Heart left ventricle (tissue), 16 donors: ENCODE results near the gene LAD1. TPM values are rescaled to one million over a fixed set of nuclear protein-coding genes. Genes with fewer than 3 reads are reported as not detected.

Source experiments
- ATAC-seq, 4 donors: fragments of 200-7000 bp; cut with Tn5 transposase; one replicate each; pipeline ENCODE4 v1.9.1; 2020 to 2022; ENCODE audit warnings: moderate library complexity in 4 of 4, mild to moderate bottlenecking in 3 of 4, moderate number of reproducible peaks in 1 of 4
- DNase-seq, 5 donors: peaks; one replicate each; pipeline ENCODE4 v3.0.0-alpha.2; 2020
- H3K27ac ChIP-seq, 12 donors: fragments of 200-600 bp; sonication (generic) in 4 of 12; one replicate each; pipeline versions ENCODE4 v1.5.0 to v1.8.0; 2016 to 2022; ENCODE audit warnings: mild to moderate bottlenecking in 2 of 12
- H3K27me3 ChIP-seq, 9 donors: fragments of 200-600 bp; sonication (generic) in 2 of 9; one replicate each; pipeline versions ENCODE4 v1.5.1 to v1.8.0; 2016 to 2022; ENCODE audit warnings: mild to moderate bottlenecking in 3 of 9
- H3K36me3 ChIP-seq, 9 donors: fragments of 200-600 bp; sonication (generic) in 2 of 9; one replicate each; pipeline versions ENCODE4 v1.5.0 to v1.8.0; 2018 to 2022; ENCODE audit warnings: mild to moderate bottlenecking in 2 of 9
- H3K4me1 ChIP-seq, 12 donors: fragments of 200-600 bp; sonication (generic) in 4 of 12; one replicate each; pipeline versions ENCODE4 v1.5.0 to v1.8.0; 2016 to 2022; ENCODE audit warnings: mild to moderate bottlenecking in 3 of 12
- H3K4me3 ChIP-seq, 12 donors: fragments of 200-600 bp; sonication (generic) in 4 of 12; one replicate each; pipeline versions ENCODE4 v1.5.0 to v1.8.0; 2017 to 2022; ENCODE audit warnings: mild to moderate bottlenecking in 9 of 12, moderate library complexity in 4 of 12
- H3K9me3 ChIP-seq, 12 donors: fragments of 200-600 bp; sonication (generic) in 4 of 12; one replicate each; pipeline versions ENCODE4 v1.5.0 to v1.8.0; 2016 to 2022; ENCODE audit warnings: mild to moderate bottlenecking in 1 of 12
- CTCF ChIP-seq, 12 donors: fragments of 200-600 bp; sonication (generic) in 4 of 12; IDR thresholded peaks; one replicate each; pipeline versions ENCODE4 v1.5.0 to v1.8.0; 2018 to 2022; ENCODE audit warnings: antibody characterized with exemption in 12 of 12, mild to moderate bottlenecking in 5 of 12
- POLR2A ChIP-seq, 2 donors: fragments of 450-650 bp; IDR thresholded peaks; one replicate each; pipeline ENCODE4 v1.6.1; 2017; ENCODE audit warnings: antibody characterized with exemption in 2 of 2, mild to moderate bottlenecking in 2 of 2, moderate library complexity in 2 of 2
- WGBS, 4 donors: extraction: QIAGEN DNeasy Blood & Tissue Kit in 2 of 4; methylation state at CpG; one replicate each; pipeline versions ENCODE4 v1.1.5 to v1.1.7; 2013 to 2018; 5-methylcytosine and 5-hydroxymethylcytosine counted together
- intact Hi-C, 10 donors: fragments of 100-400 bp; cut with DNase I; formaldehyde crosslinking; loops; one replicate each; pipeline versions ENCODE4 v1.11.1 to v1.14.2; 2022
- polyA plus RNA-seq, 2 donors: library from polyadenylated mRNA; stranded (reverse); fragments of 200-250 nt; gene quantifications; one replicate each; pipeline ENCODE4 v1.2.3, GENCODE V29; 2013
- total RNA-seq, 9 donors: library from RNA; depleted of rRNA in 2 of 9; stranded (reverse); fragments of >200 nt in 2 of 9; fragmentation: NEBNext Ultra II Directional in 3 of 9; extraction: Animal tissue kit (Norgen Biotek cat#: 25700) in 3 of 9; gene quantifications; one replicate each; pipeline versions ENCODE4 v1.1.0 to v1.2.4, GENCODE V29; 2016 to 2023
- donor health status: ischemic (EF 13 %, LVEDD 7.1; RV severe dilation, severe dysfunction).
- donor health status: healthy with polysubstance abuse.
- donor health status: DM: no; HTN: yes; CAD: no.
- donor health status: DM: no; HTN: no; CAD: no.
- donor health status: ischemic (EF 25% LVEDD 6.9; RV normal size, moderate dysfunction).
- donor health status: ischemic (EF 25% LVEDD 5.7; RV mildly dilated, moderate dysfunction).
- donor health status: healthy.
- donor health status: DM: yes; HTN: yes; CAD: no.
- donor health status: ischemic (EF 35%, LVEDD 5.7; RV mildly dilated, moderate dysfunction).
- donor health status: nonischemic (EF 11% LVEDD 7.7; RV severe dilation, severe dysfunction).
- donor health status: DM: yes; HTN: yes; CAD: no.
- donor health status: PGD.
- donor health status: ischemic (EF 29% LVEDD 5.4; RV normal size, mild dysfunction).
- donor health status: nonischemic (EF 23%, LVEDD 6.1; RV moderate dilation, normal function).

The LAD1 gene
- total and polyA plus RNA-seq, 11 donors: 2.0 to 99.2 (median 6.9) TPM

DNA sequence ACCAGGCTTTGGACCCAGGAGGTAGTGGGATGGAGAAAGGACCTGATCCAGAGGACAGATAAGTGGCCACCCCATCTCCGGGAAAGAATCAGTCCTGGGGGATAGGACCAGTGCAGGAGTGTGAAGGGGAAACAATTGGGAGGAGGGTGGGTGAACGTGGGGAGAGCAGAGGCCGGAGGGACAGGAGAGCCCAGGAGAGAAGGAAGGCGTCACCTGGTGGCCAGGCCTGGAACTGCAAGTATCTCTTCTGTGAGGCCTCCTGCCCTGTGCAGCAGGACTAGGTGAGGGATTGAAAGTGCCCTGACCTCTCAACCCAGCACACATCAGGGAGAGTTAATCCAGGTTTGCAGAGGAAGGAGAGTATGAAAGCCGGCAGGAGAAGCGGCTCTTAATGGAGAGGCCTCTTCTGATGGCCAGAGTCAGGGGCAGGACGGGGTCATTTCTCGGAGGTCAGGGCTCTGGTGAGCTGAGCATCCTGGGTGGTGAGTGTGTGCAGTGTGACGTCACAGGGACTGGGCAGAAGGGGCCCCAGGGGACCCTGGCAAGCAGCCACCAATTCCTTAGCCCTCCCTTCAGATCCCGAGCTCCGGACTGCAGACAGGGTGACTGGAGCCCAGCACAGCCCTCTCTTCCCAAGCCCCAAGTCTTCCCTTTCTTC is 9.2 kb upstream of the LAD1 start:
- Histone ChIP-seq H3K27ac (peak overlapping the region in 2 of 12 donors; percentile 19 to 28), H3K9me3 (no peaks in the 10 kb centered on the region), H3K4me3 (no peak overlapping the region), H3K36me3 (no peaks in the 10 kb centered on the region), H3K4me1 (peaks cover 0 to 22% (median 4%) of the 10 kb centered on the region in 12 donors), H3K27me3 (no peaks in the 10 kb centered on the region)
- intact Hi-C loops: loop anchor here in 9 of 10 donors (1.0 to 5.0 kb wide), 6 partner anchors 60 to 156 kb away; no protein-coding TSS in a partner anchor
- DNase-seq (peak; percentile 75 to 86 (median 83)), ATAC-seq (peak; percentile 70 to 87 (median 80))
- TF ChIP-seq CTCF (IDR thresholded peaks at IDR 0.05): peak; percentile 88 to 96 (median 93)
- no peak for TF ChIP-seq POLR2A (IDR thresholded peaks at IDR 0.05)
- whole genome bisulfite sequencing, 4 donors: 20 to 28% (median 26%) methylated on average over 10 to 11 of the region's 11 CpGs

GRCh38 chr1:201406831-201407406 is 7.8 kb upstream of the LAD1 start:
- TF ChIP-seq CTCF (IDR thresholded peaks at IDR 0.05): no peak
- no peak for TF ChIP-seq POLR2A (IDR thresholded peaks at IDR 0.05)
- Histone ChIP-seq H3K27ac (no peak overlapping the region), H3K4me3 (no peak overlapping the region), H3K27me3 (no peaks in the 10 kb centered on the region), H3K36me3 (no peaks in the 10 kb centered on the region), H3K4me1 (peaks cover 0 to 26% (median 4%) of the 10 kb centered on the region in 12 donors), H3K9me3 (no peaks in the 10 kb centered on the region)
- WGBS, 4 donors: 65 to 86% (median 73%) methylated on average over 7 to 8 of the region's 8 CpGs
- DNase-seq: no peak
- intact Hi-C loops: loop anchor here in 8 of 10 donors (2.0 to 5.0 kb wide), 4 partner anchors 60 to 155 kb away; no protein-coding TSS in a partner anchor
- peak in 3 of 4 donors; percentile 8 to 21 (median 9) for ATAC-seq

GRCh38 chr1:201405484-201405831 is 6.3 kb upstream of the LAD1 start:
- H3K9me3 ChIP-seq: no peaks in the 10 kb centered on the region
- WGBS, 4 donors: 80 to 88% (median 83%) methylated on average over 8 to 10 of the region's 10 CpGs
- peaks cover 0 to 41% (median 9%) of the 10 kb centered on the region in 12 donors for H3K4me1 ChIP-seq
- TF ChIP-seq CTCF (IDR thresholded peaks at IDR 0.05) (no peak), POLR2A (IDR thresholded peaks at IDR 0.05) (no peak)
- no peaks in the 10 kb centered on the region for H3K36me3 ChIP-seq
- ATAC-seq (no peak), DNase-seq (no peak)
- intact Hi-C loops: loop anchor here in 7 of 10 donors (5.0 kb wide), 3 partner anchors 58 to 153 kb away; no protein-coding TSS in a partner anchor
- H3K4me3 ChIP-seq: no peak overlapping the region
- H3K27ac ChIP-seq: no peak overlapping the region
- H3K27me3 ChIP-seq: peaks cover 0 to 8% (median 0%) of the 10 kb centered on the region in 9 donors

- no peaks in the 10 kb centered on the region for H3K36me3 ChIP-seq
- ATAC-seq: no peak
- H3K9me3 ChIP-seq: no peaks in the 10 kb centered on the region
- H3K27me3 ChIP-seq: peaks cover 0 to 14% (median 3%) of the 10 kb centered on the region in 9 donors
- no peak overlapping the region for H3K27ac ChIP-seq
- TF ChIP-seq CTCF (IDR thresholded peaks at IDR 0.05): no peak
- TF ChIP-seq POLR2A (IDR thresholded peaks at IDR 0.05): no peak
- DNase-seq: no peak
- H3K4me3 ChIP-seq: no peak overlapping the region
- 83 to 94% (median 86%) methylated on average over 10 to 11 of the region's 11 CpGs for WGBS, 4 donors
- intact Hi-C loops: loop anchor here in 7 of 10 donors (5.0 kb wide), 3 partner anchors 58 to 153 kb away; no protein-coding TSS in a partner anchor
- H3K4me1 ChIP-seq: peaks cover 0 to 46% (median 9%) of the 10 kb centered on the region in 12 donors
Measured at GRCh38 chr1:201404722-201405483, 5.8 kb upstream of the LAD1 start.
